ENCODE measurements around the gene FRMPD2.

DNA sequence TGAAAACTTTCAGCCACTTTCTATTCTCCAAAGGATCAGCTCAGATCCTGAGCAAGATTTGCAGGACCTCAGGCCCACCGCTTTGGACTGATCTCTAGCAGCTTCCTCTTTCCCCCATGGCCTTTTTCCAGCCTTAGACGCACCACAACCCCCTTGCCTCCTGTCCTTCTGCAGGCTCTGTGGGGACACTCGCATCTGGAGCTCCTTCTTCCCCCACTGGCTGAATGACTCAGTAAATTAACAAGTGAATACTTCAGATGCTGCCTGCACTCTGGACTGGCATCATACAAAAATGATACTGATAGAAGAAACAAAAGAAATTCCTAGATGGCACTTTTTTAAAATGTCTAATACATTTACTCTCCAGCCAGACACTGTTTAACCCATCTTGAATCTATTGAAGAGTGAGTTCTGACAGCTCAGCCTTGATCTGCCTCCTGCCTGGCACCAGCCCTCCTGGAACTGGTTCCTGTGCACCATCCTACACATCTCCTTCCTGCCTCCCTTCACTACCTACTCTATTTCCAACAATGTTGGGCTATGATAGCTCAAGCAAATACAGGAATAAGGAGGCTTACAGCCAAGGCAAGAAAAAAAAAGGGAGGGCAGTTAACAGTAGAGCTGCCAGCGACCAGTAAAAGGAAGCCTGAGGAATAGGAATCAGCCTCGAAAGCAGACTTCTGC, 3.3 kb downstream of the FRMPD2 start:
- no peak for TF ChIP-seq GATA2 (IDR thresholded peaks at IDR 0.05; ENCODE audit: low read depth, low read length)
- no peak for TF ChIP-seq GATA3 (IDR thresholded peaks at IDR 0.05; ENCODE audit: low read depth, low read length)
